ENCODE results near the gene ASTN2.

The ASTN2 gene

GRCh38 chr9:116661037-116661954 is 753.6 kb downstream of the ASTN2 start:
- H3K27me3 ChIP-seq (ENCODE audit: insufficient read depth, low read length) = no peaks in the 10 kb centered on the region
- no peaks in the 10 kb centered on the region for H3K79me2 ChIP-seq (ENCODE audit: insufficient read depth, low read length)
- no peaks in the 10 kb centered on the region for H3K36me3 ChIP-seq (ENCODE audit: insufficient read depth, low read length)
- H3K9me3 ChIP-seq (ENCODE audit: low read length) = no peaks in the 10 kb centered on the region
- H3K27ac ChIP-seq (ENCODE audit: low read depth, low read length, poor library complexity, severe bottlenecking) = no peak overlapping the region
- H4K20me1 ChIP-seq (ENCODE audit: insufficient read depth, low read length) = no peaks in the 10 kb centered on the region
- no peak overlapping the region for H3K4me3 ChIP-seq (ENCODE audit: low read depth, low read length, poor library complexity, severe bottlenecking)
- H2AFZ ChIP-seq (ENCODE audit: low read length) = no peak overlapping the region
- H3K9ac ChIP-seq (ENCODE audit: low read length) = no peak overlapping the region
- no peaks in the 10 kb centered on the region for H3F3A ChIP-seq (ENCODE audit: insufficient read depth, low read length)
- H3K4me1 ChIP-seq (ENCODE audit: insufficient read depth, low read length, severe bottlenecking) = no peaks in the 10 kb centered on the region
- H3K9me2 ChIP-seq (ENCODE audit: low read depth, low read length) = no peaks in the 10 kb centered on the region
- no peak overlapping the region for H3K4me2 ChIP-seq (ENCODE audit: low read length)
- TF ChIP-seq CTCF (IDR thresholded peaks at IDR 0.05; ENCODE audit: low read length) (peak; percentile 71), EZH2 (IDR thresholded peaks at IDR 0.05; ENCODE audit: borderline replicate concordance, low read length) (no peak)

DNA sequence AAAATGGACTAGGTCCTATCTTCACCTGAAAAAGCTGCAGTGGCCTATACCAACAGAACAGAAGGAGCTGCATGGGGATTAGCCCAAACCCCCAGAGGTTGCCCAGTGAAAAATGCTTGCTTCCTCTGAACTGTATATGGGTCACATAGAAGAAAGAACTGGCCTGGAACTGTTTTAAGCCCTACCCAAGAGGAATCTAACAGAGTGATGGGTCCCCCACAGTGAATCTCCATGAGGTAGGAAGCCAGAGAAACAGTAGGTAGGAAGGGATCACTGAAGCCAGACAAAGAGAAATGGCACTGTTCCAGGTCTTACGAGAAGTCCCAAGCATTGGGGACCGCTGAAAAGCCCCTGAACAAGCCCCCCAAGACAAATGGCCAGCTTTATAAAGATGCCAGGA is 756.6 kb downstream of the ASTN2 start:
- Histone ChIP-seq H3K9me2 (ENCODE audit: low read depth, low read length) (no peaks in the 10 kb centered on the region), H3K4me1 (ENCODE audit: insufficient read depth, low read length, severe bottlenecking) (no peaks in the 10 kb centered on the region), H3F3A (ENCODE audit: insufficient read depth, low read length) (no peaks in the 10 kb centered on the region), H3K36me3 (ENCODE audit: insufficient read depth, low read length) (no peaks in the 10 kb centered on the region), H3K79me2 (ENCODE audit: insufficient read depth, low read length) (no peaks in the 10 kb centered on the region), H3K27me3 (ENCODE audit: insufficient read depth, low read length) (no peaks in the 10 kb centered on the region), H3K4me3 (ENCODE audit: low read depth, low read length, poor library complexity, severe bottlenecking) (no peak overlapping the region), H3K4me2 (ENCODE audit: low read length) (no peak overlapping the region), H3K9ac (ENCODE audit: low read length) (no peak overlapping the region), H4K20me1 (ENCODE audit: insufficient read depth, low read length) (no peaks in the 10 kb centered on the region), H3K9me3 (ENCODE audit: low read length) (no peaks in the 10 kb centered on the region), H3K27ac (ENCODE audit: low read depth, low read length, poor library complexity, severe bottlenecking) (no peak overlapping the region), H2AFZ (ENCODE audit: low read length) (no peak overlapping the region)
- TF ChIP-seq CTCF (IDR thresholded peaks at IDR 0.05; ENCODE audit: low read length) = no peak
- TF ChIP-seq EZH2 (IDR thresholded peaks at IDR 0.05; ENCODE audit: borderline replicate concordance, low read length) = no peak

GRCh38 chr9:116656977-116657376 is 757.9 kb downstream of the ASTN2 start:
- no peaks in the 10 kb centered on the region for H3K9me2 ChIP-seq (ENCODE audit: low read depth, low read length)
- H3K9ac ChIP-seq (ENCODE audit: low read length) = no peak overlapping the region
- no peaks in the 10 kb centered on the region for H3K4me1 ChIP-seq (ENCODE audit: insufficient read depth, low read length, severe bottlenecking)
- no peaks in the 10 kb centered on the region for H4K20me1 ChIP-seq (ENCODE audit: insufficient read depth, low read length)
- H2AFZ ChIP-seq (ENCODE audit: low read length) = no peak overlapping the region
- no peak overlapping the region for H3K4me2 ChIP-seq (ENCODE audit: low read length)
- H3K4me3 ChIP-seq (ENCODE audit: low read depth, low read length, poor library complexity, severe bottlenecking) = no peak overlapping the region
- no peaks in the 10 kb centered on the region for H3F3A ChIP-seq (ENCODE audit: insufficient read depth, low read length)
- no peak overlapping the region for H3K27ac ChIP-seq (ENCODE audit: low read depth, low read length, poor library complexity, severe bottlenecking)
- no peaks in the 10 kb centered on the region for H3K79me2 ChIP-seq (ENCODE audit: insufficient read depth, low read length)
- no peaks in the 10 kb centered on the region for H3K27me3 ChIP-seq (ENCODE audit: insufficient read depth, low read length)
- H3K36me3 ChIP-seq (ENCODE audit: insufficient read depth, low read length) = no peaks in the 10 kb centered on the region
- TF ChIP-seq CTCF (IDR thresholded peaks at IDR 0.05; ENCODE audit: low read length) (no peak), EZH2 (IDR thresholded peaks at IDR 0.05; ENCODE audit: borderline replicate concordance, low read length) (no peak)
- H3K9me3 ChIP-seq (ENCODE audit: low read length) = no peaks in the 10 kb centered on the region

All from OCI-LY1 (cell line).